Thyroid gland (tissue), 4 donors: ENCODE results near the gene LARGE1.

Source experiments
- CTCF ChIP-seq, 6 experiments: fragments of 200-600 bp in 3 of 6; fragments of 450-650 bp in 3 of 6; sonication (generic) in 3 of 6; IDR thresholded peaks; one replicate each; pipeline ENCODE4 v1.5.1; 2016 to 2019; ENCODE audit warnings: antibody characterized with exemption in 6 of 6, mild to moderate bottlenecking in 2 of 6, inconsistent platforms in 1 of 6, moderate library complexity in 1 of 6
- POLR2A ChIP-seq, 2 donors: fragments of 450-650 bp; IDR thresholded peaks; one replicate each; pipeline ENCODE4 v1.6.1; 2017; ENCODE audit warnings: antibody characterized with exemption in 2 of 2, mild to moderate bottlenecking in 2 of 2, moderate library complexity in 1 of 2

- TF ChIP-seq CTCF (IDR thresholded peaks at IDR 0.05) (no peak), POLR2A (IDR thresholded peaks at IDR 0.05) (no peak)
These were observed 592.9 kb downstream of the LARGE1 start for GRCh38 chr22:33327348-33327860.
